H1 (cell line): Measurements from ENCODE around the gene ZBP1. TPM values are rescaled to one million over a fixed set of nuclear protein-coding genes. Genes with fewer than 3 reads are reported as not detected.

Experiments
- CTCF ChIA-PET: fragments of 300-600 bp; sonication (Branson Sonifier 250); formaldehyde crosslinking; loops from one replicate; lab custom pipeline; 2021; ENCODE audit not compliant: partially characterized antibody; lab: Charles Lee
- POLR2A ChIA-PET: fragments of 300-600 bp; sonication (Branson Sonifier 250); formaldehyde crosslinking; loops from one replicate; lab custom pipeline; 2021; ENCODE audit warnings: inconsistent platforms; ENCODE audit not compliant: partially characterized antibody; lab: Charles Lee
- DNase-seq, 2 experiments: peaks; one replicate each; pipeline versions ENCODE4 v3.0.0 to v3.0.0-alpha.2; 2010 to 2022; ENCODE audit warnings: low spot score in 2 of 2, low read depth in 1 of 2, mixed read lengths in 1 of 2
- FAIRE-seq: peaks from 2 replicates; lab custom pipeline; 2011; peaks lifted over from hg19 to GRCh38; lab: Jason Lieb, UNC
- H2AFZ ChIP-seq: 2 replicates; pipeline ENCODE4 v1.8.1; 2012; ENCODE audit warnings: low read length, inconsistent platforms
- H2AK5ac ChIP-seq: 2 replicates; pipeline ENCODE4 v1.6.1; 2013; ENCODE audit warnings: low read depth, low read length
- H2BK120ac ChIP-seq: replicated peaks from 2 replicates; pipeline ENCODE3; 2013; ENCODE audit warnings: low read depth, low read length, inconsistent platforms
- H2BK12ac ChIP-seq: 2 replicates; pipeline ENCODE4 v1.6.1; 2013; ENCODE audit warnings: low read depth, low read length
- H2BK15ac ChIP-seq: 2 replicates; pipeline ENCODE4 v1.6.1; 2013; ENCODE audit warnings: low read length
- H2BK20ac ChIP-seq: 2 replicates; pipeline ENCODE4 v1.6.1; 2013; ENCODE audit warnings: low read length
- H2BK5ac ChIP-seq: 2 replicates; pipeline ENCODE4 v1.6.1; 2013; ENCODE audit warnings: low read depth, low read length
- H3K14ac ChIP-seq: 2 replicates; pipeline ENCODE4 v1.6.1; 2013; ENCODE audit warnings: inconsistent platforms; ENCODE audit not compliant: insufficient read length
- H3K18ac ChIP-seq: 2 replicates; pipeline ENCODE4 v1.6.1; 2013; ENCODE audit warnings: low read length; ENCODE audit errors: extremely low read depth
- H3K23ac ChIP-seq: 2 replicates; pipeline ENCODE4 v1.6.1; 2013; ENCODE audit warnings: inconsistent platforms; ENCODE audit not compliant: insufficient read length
- H3K23me2 ChIP-seq: 2 replicates; pipeline ENCODE4 v1.6.1; 2013; ENCODE audit warnings: low read depth, low read length
- H3K27ac ChIP-seq: 2 replicates; pipeline ENCODE4 v1.6.1; 2011; ENCODE audit warnings: low read depth, low read length, inconsistent platforms
- H3K27me3 ChIP-seq, 4 experiments: replicated peaks in 1 of 4; 1 replicate in 1 of 4; 2 replicates in 3 of 4; pipeline versions ENCODE4 v1.6.1 to v1.8.1; 2011 to 2013; ENCODE audit warnings: low read length in 3 of 4, mild to moderate bottlenecking in 3 of 4, inconsistent platforms in 2 of 4, mixed read lengths in 2 of 4, moderate library complexity in 1 of 4; ENCODE audit not compliant: control insufficient read depth in 3 of 4, insufficient read depth in 3 of 4; ENCODE audit errors: extremely low read depth in 1 of 4
- H3K36me3 ChIP-seq, 4 experiments: 2 replicates each; pipeline versions ENCODE4 v1.6.1 to v1.8.1; 2011 to 2013; ENCODE audit warnings: mild to moderate bottlenecking in 4 of 4, low read length in 3 of 4, moderate library complexity in 2 of 4, control low read depth in 1 of 4, inconsistent platforms in 1 of 4; ENCODE audit not compliant: insufficient read depth in 4 of 4, control insufficient read depth in 2 of 4
- H3K4ac ChIP-seq: replicated peaks from 2 replicates; pipeline ENCODE3; 2013; ENCODE audit warnings: low read length, low read depth, mixed read lengths, inconsistent platforms; ENCODE audit not compliant: insufficient read length
- H3K4me1 ChIP-seq, 4 experiments: replicated peaks in 1 of 4; 1 replicate in 1 of 4; 2 replicates in 3 of 4; pipeline versions ENCODE4 v1.6.1 to v1.8.1; 2011 to 2013; ENCODE audit warnings: low read length in 3 of 4, inconsistent platforms in 2 of 4, mixed read lengths in 1 of 4; ENCODE audit not compliant: insufficient read depth in 4 of 4, control insufficient read depth in 3 of 4
- H3K4me2 ChIP-seq, 2 experiments: 2 replicates each; pipeline versions ENCODE4 v1.6.1 to v1.8.1; 2011 to 2013; ENCODE audit warnings: low read depth in 2 of 2, low read length in 2 of 2, control low read depth in 1 of 2, inconsistent platforms in 1 of 2, mild to moderate bottlenecking in 1 of 2; ENCODE audit not compliant: insufficient read depth in 1 of 2
- H3K4me3 ChIP-seq, 4 experiments: fragments of 200-600, 300-600 bp in 1 of 4; sonication (generic), shearing (Covaris generic), sonication (Bioruptor Twin) in 1 of 4; 2 replicates each; pipeline versions ENCODE4 v1.5.1 to v1.8.1; 2011 to 2016; ENCODE audit warnings: low read length in 4 of 4, low read depth in 3 of 4, control low read depth in 2 of 4, inconsistent platforms in 2 of 4, mild to moderate bottlenecking in 2 of 4, mixed read lengths in 1 of 4, moderate library complexity in 1 of 4; ENCODE audit not compliant: insufficient read depth in 2 of 4; ENCODE audit errors: extremely low read depth in 1 of 4
- H3K56ac ChIP-seq: replicated peaks from 2 replicates; pipeline ENCODE3; 2013; ENCODE audit warnings: low read depth, mild to moderate bottlenecking, mixed read lengths, low read length, inconsistent platforms; ENCODE audit not compliant: insufficient read length
- H3K79me1 ChIP-seq: 2 replicates; pipeline ENCODE4 v1.6.1; 2013; ENCODE audit warnings: low read depth, low read length, control low read depth
- H3K79me2 ChIP-seq, 2 experiments: 2 replicates each; pipeline versions ENCODE4 v1.6.1 to v1.8.1; 2012 to 2013; ENCODE audit warnings: low read length in 2 of 2, mild to moderate bottlenecking in 2 of 2, inconsistent platforms in 1 of 2; ENCODE audit not compliant: insufficient read depth in 2 of 2, control insufficient read depth in 1 of 2
- H3K9ac ChIP-seq, 4 experiments: replicated peaks in 1 of 4; 1 replicate in 1 of 4; 2 replicates in 3 of 4; pipeline versions ENCODE4 v1.6.1 to v1.8.1; 2011 to 2013; ENCODE audit warnings: low read depth in 3 of 4, low read length in 3 of 4, control low read depth in 2 of 4, mild to moderate bottlenecking in 2 of 4, moderate library complexity in 2 of 4, inconsistent platforms in 1 of 4; ENCODE audit errors: extremely low read depth in 1 of 4
- H3K9me3 ChIP-seq, 2 experiments: 2 replicates each; pipeline versions ENCODE4 v1.6.1 to v1.8.1; 2012 to 2013; ENCODE audit warnings: mild to moderate bottlenecking in 2 of 2, moderate library complexity in 2 of 2, control low read depth in 1 of 2, inconsistent platforms in 1 of 2, low read depth in 1 of 2, low read length in 1 of 2, mixed read lengths in 1 of 2; ENCODE audit not compliant: insufficient read depth in 2 of 2
- H4K20me1 ChIP-seq, 2 experiments: replicated peaks in 1 of 2; 2 replicates each; pipeline versions ENCODE3 to v1.8.1; 2011 to 2013; ENCODE audit warnings: inconsistent platforms in 2 of 2, low read length in 2 of 2, mild to moderate bottlenecking in 1 of 2; ENCODE audit not compliant: insufficient read depth in 2 of 2, control insufficient read depth in 1 of 2
- H4K5ac ChIP-seq: 2 replicates; pipeline ENCODE4 v1.6.1; 2013; ENCODE audit warnings: low read length, low read depth, mixed read lengths, inconsistent platforms; ENCODE audit not compliant: insufficient read length
- H4K8ac ChIP-seq: 2 replicates; pipeline ENCODE4 v1.8.0; 2013; ENCODE audit warnings: mild to moderate bottlenecking, moderate library complexity, low read length, inconsistent platforms; ENCODE audit not compliant: insufficient read depth; ENCODE audit errors: extremely low read depth
- H4K91ac ChIP-seq: replicated peaks from 2 replicates; pipeline ENCODE3; 2013; ENCODE audit warnings: low read length, mixed read lengths, inconsistent platforms; ENCODE audit not compliant: insufficient read length
- WGBS, 2 experiments: shearing (Covaris generic) in 1 of 2; methylation state at CpG; one replicate each; pipeline versions ENCODE4 v1.1.6 to v1.1.7; 2013 to 2015; ENCODE audit warnings: low lambda C conversion rate in 2 of 2, mixed read lengths in 2 of 2, inconsistent platforms in 1 of 2, low coverage in 1 of 2, missing lambda C conversion rate in 1 of 2; ENCODE audit not compliant: insufficient replicate concordance in 2 of 2, insufficient coverage in 1 of 2, insufficient read length in 1 of 2; ENCODE audit errors: extremely low coverage in 1 of 2, missing lambda C conversion rate in 1 of 2; 5-methylcytosine and 5-hydroxymethylcytosine counted together
- polyA plus RNA-seq, 7 experiments: library from polyadenylated mRNA; depleted of rRNA in 3 of 7; stranded (reverse) in 5 of 7; unstranded in 2 of 7; fragments of >200 nt in 5 of 7; fragments of 200-250 nt in 2 of 7; gene quantifications; 1 replicate in 5 of 7; 2 replicates in 1 of 7; 4 replicates in 1 of 7; pipeline versions ENCODE4 v1.2.1 to v1.2.3, GENCODE V29; 2011 to 2013; ENCODE audit warnings: missing spikeins in 2 of 7, mixed read lengths in 2 of 7
- total RNA-seq: library from RNA; stranded (reverse); fragmentation: NEBNext Ultra II Directional; extraction: Animal tissue kit (Norgen Biotek cat#: 25700); gene quantifications from 2 replicates; pipeline ENCODE4 v1.2.1, GENCODE V29; 2021

ZBP1 gene
- total and polyA plus RNA-seq, 2 of the 8 experiments (the other 6 are each of a cell fraction or from before 2014, with no cell fraction given) = not detected

GRCh38 chr20:57652606-57653545, 32.6 kb upstream of the ZBP1 start:
- H3K4ac ChIP-seq = no peak overlapping the region
- H3K18ac ChIP-seq = no peak overlapping the region
- no peaks in the 10 kb centered on the region for H3K79me1 ChIP-seq
- H3K56ac ChIP-seq = no peak overlapping the region
- H4K5ac ChIP-seq = no peak overlapping the region
- CTCF ChIA-PET = interaction anchor here (0.7 to 4.8 kb wide), 22 partner anchors 15 to 527 kb away, joined by 3 to 28 read pairs (median 4); no protein-coding TSS in a partner anchor
- 0 out of 2 replicates have a peak overlapping the region, but pooled peaks have one; percentile 32 for H4K8ac ChIP-seq
- H3K23ac ChIP-seq = no peak overlapping the region
- H3K36me3 ChIP-seq = peaks cover 0 to 8% (median 3%) of the 10 kb centered on the region in 4 experiments; a peak in 3 of 8 replicates
- no peaks in the 10 kb centered on the region for H3K79me2 ChIP-seq
- no peak overlapping the region for H3K4me3 ChIP-seq
- no peak overlapping the region for H2BK120ac ChIP-seq
- 92% methylated on average over 24 of the region's 28 CpGs; no CpG with 5 or more reads in 1 of the 2 experiments for WGBS, 2 experiments
- no peaks in the 10 kb centered on the region for H3K9me3 ChIP-seq
- H2BK12ac ChIP-seq = no peak overlapping the region
- FAIRE-seq (no peak), DNase-seq (no peak)
- H2AK5ac ChIP-seq = no peak overlapping the region
- POLR2A ChIA-PET = no interaction called here
- H3K23me2 ChIP-seq = no peaks in the 10 kb centered on the region
- no peak overlapping the region for H3K9ac ChIP-seq
- no peak overlapping the region for H2BK20ac ChIP-seq
- peaks cover 3 to 9% of the 10 kb centered on the region in 2 experiments for H4K20me1 ChIP-seq
- H2BK5ac ChIP-seq = no peak overlapping the region
- H4K91ac ChIP-seq = no peak overlapping the region
- H3K14ac ChIP-seq = no peak overlapping the region
- H2AFZ ChIP-seq = no peak overlapping the region
- no peak overlapping the region for H3K4me2 ChIP-seq
- no peaks in the 10 kb centered on the region for H3K27me3 ChIP-seq
- no peak overlapping the region for H2BK15ac ChIP-seq
- peaks cover 0 to 4% (median 2%) of the 10 kb centered on the region in 4 experiments; a peak in 3 of 7 replicates for H3K4me1 ChIP-seq
- H3K27ac ChIP-seq = no peak overlapping the region
